Tibial artery (tissue), 4 donors: ENCODE data around the gene GABBR2.
"Not testable (repeated sequence)": the region's sequence is repeated elsewhere in the genome, so short reads cannot be mapped to it uniquely, and the experiment has no call there.

Experiments
- DNase-seq, 2 donors: peaks; one replicate each; pipeline ENCODE4 v3.0.0-alpha.2; 2019
- H3K27ac ChIP-seq, 2 donors: fragments of 200-600 bp; sonication (generic) in 1 of 2; 1 replicate in 1 of 2; 2 replicates in 1 of 2; pipeline ENCODE4 v1.5.1; 2018 to 2019; ENCODE audit warnings: mild to moderate bottlenecking in 1 of 2
- H3K27me3 ChIP-seq, 2 donors: fragments of 200-600 bp; sonication (generic) in 1 of 2; one replicate each; pipeline versions ENCODE4 v1.5.1 to v1.6.0; 2016 to 2019
- H3K36me3 ChIP-seq, 3 donors: fragments of 200-600 bp; sonication (generic) in 2 of 3; one replicate each; pipeline ENCODE4 v1.5.1; 2016 to 2019; ENCODE audit warnings: mild to moderate bottlenecking in 2 of 3
- H3K4me1 ChIP-seq, 4 donors: fragments of 200-600 bp; sonication (generic) in 2 of 4; 1 replicate in 3 of 4; 2 replicates in 1 of 4; pipeline ENCODE4 v1.5.1; 2016 to 2019
- H3K4me3 ChIP-seq, 2 donors: fragments of 200-600 bp; sonication (generic) in 1 of 2; 1 replicate in 1 of 2; 2 replicates in 1 of 2; pipeline ENCODE4 v1.5.1; 2018 to 2019; ENCODE audit warnings: mild to moderate bottlenecking in 2 of 2
- H3K9me3 ChIP-seq, 3 donors: fragments of 200-600 bp; sonication (generic) in 1 of 3; one replicate each; pipeline ENCODE4 v1.5.1; 2016 to 2019
- intact Hi-C: fragments of 100-400 bp; cut with DNase I; formaldehyde crosslinking; loops from one replicate; pipeline ENCODE4 v1.15.0; 2023; ENCODE audit warnings: low total_unique reads
- TF ChIP-seq, protein P1 (sequence below), 2 experiments: fragments of 200-600 bp in 1 of 2; fragments of 450-650 bp in 1 of 2; IDR thresholded peaks; one replicate each; pipeline ENCODE4 v1.5.1; 2017 to 2019; ENCODE audit warnings: antibody characterized with exemption in 2 of 2, mild to moderate bottlenecking in 1 of 2, moderate library complexity in 1 of 2

Gene GABBR2

DNA sequence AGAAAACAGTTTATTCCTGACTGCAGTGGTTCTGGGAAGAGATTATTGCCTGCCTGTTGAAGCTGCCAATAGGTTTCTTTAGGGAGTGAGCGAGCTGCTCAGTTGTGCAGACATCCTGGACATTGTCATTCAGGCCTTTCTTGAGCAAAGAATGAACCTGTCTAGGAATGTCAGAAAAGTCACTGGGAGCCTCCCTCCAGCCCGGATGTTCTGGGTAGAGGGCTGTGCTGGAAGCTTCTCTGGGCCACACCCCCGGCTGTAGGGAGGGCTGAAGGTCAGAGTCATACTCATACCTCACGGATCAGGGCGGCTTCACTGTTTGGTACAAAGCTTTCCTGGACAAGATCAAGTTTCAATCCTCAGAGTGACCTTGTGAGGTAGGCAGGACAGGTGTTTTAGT, 419.9 kb downstream of the GABBR2 start:
- Histone ChIP-seq H3K27ac (no peak overlapping the region), H3K27me3 (peaks cover 0 to 13% of the 10 kb centered on the region in 2 donors), H3K4me1 (no peaks in the 10 kb centered on the region), H3K4me3 (no peak overlapping the region), H3K36me3 (no peaks in the 10 kb centered on the region), H3K9me3 (no peaks in the 10 kb centered on the region)
- intact Hi-C loops = no loop called here
- DNase-seq = no peak
- TF ChIP-seq, protein P1, sequence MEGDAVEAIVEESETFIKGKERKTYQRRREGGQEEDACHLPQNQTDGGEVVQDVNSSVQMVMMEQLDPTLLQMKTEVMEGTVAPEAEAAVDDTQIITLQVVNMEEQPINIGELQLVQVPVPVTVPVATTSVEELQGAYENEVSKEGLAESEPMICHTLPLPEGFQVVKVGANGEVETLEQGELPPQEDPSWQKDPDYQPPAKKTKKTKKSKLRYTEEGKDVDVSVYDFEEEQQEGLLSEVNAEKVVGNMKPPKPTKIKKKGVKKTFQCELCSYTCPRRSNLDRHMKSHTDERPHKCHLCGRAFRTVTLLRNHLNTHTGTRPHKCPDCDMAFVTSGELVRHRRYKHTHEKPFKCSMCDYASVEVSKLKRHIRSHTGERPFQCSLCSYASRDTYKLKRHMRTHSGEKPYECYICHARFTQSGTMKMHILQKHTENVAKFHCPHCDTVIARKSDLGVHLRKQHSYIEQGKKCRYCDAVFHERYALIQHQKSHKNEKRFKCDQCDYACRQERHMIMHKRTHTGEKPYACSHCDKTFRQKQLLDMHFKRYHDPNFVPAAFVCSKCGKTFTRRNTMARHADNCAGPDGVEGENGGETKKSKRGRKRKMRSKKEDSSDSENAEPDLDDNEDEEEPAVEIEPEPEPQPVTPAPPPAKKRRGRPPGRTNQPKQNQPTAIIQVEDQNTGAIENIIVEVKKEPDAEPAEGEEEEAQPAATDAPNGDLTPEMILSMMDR (IDR thresholded peaks at IDR 0.05) = no peak

GRCh38 chr9:98287384-98287783, 421.4 kb downstream of the GABBR2 start:
- Histone ChIP-seq H3K4me1 (no peaks in the 10 kb centered on the region), H3K27me3 (peaks cover 0 to 13% of the 10 kb centered on the region in 2 donors), H3K36me3 (no peaks in the 10 kb centered on the region), H3K27ac (no peak overlapping the region), H3K9me3 (no peaks in the 10 kb centered on the region), H3K4me3 (no peak overlapping the region)
- intact Hi-C loops = no loop called here
- no peak for DNase-seq
- TF ChIP-seq, protein P1 (IDR thresholded peaks at IDR 0.05) = no peak

- DNase-seq = no peak
- no peak overlapping the region for H3K27ac ChIP-seq
These were observed 423.3 kb downstream of the GABBR2 start for GRCh38 chr9:98285446-98285845.

GRCh38 chr9:98284754-98285153, 424.0 kb downstream of the GABBR2 start:
- H3K36me3 ChIP-seq = no peaks in the 10 kb centered on the region
- TF ChIP-seq, protein P1 (IDR thresholded peaks at IDR 0.05) = no peak
- DNase-seq = no peak
- no peak overlapping the region for H3K4me3 ChIP-seq
- H3K4me1 ChIP-seq = no peaks in the 10 kb centered on the region
- no peak overlapping the region for H3K27ac ChIP-seq
- H3K27me3 ChIP-seq = peaks cover 0 to 18% of the 10 kb centered on the region in 2 donors
- no peaks in the 10 kb centered on the region for H3K9me3 ChIP-seq
- intact Hi-C loops = no loop called here

More at GRCh38 chr9:98285446-98285845, 423.3 kb downstream of the GABBR2 start:
- no peaks in the 10 kb centered on the region for H3K9me3 ChIP-seq
- H3K36me3 ChIP-seq = no peaks in the 10 kb centered on the region
- H3K4me1 ChIP-seq = no peaks in the 10 kb centered on the region
- peaks cover 0 to 13% of the 10 kb centered on the region in 2 donors for H3K27me3 ChIP-seq
- intact Hi-C loops = no loop called here
- TF ChIP-seq, protein P1 (IDR thresholded peaks at IDR 0.05) = no peak
- H3K4me3 ChIP-seq = no peak overlapping the region

GRCh38 chr9:98283143-98283542, 425.6 kb downstream of the GABBR2 start:
- H3K27me3 ChIP-seq = peaks cover 0 to 30% of the 10 kb centered on the region in 2 donors
- H3K9me3 ChIP-seq, DNase-seq, H3K4me3 ChIP-seq, H3K27ac ChIP-seq, H3K36me3 ChIP-seq, intact Hi-C loops, H3K4me1 ChIP-seq: not testable (repeated sequence)

DNA sequence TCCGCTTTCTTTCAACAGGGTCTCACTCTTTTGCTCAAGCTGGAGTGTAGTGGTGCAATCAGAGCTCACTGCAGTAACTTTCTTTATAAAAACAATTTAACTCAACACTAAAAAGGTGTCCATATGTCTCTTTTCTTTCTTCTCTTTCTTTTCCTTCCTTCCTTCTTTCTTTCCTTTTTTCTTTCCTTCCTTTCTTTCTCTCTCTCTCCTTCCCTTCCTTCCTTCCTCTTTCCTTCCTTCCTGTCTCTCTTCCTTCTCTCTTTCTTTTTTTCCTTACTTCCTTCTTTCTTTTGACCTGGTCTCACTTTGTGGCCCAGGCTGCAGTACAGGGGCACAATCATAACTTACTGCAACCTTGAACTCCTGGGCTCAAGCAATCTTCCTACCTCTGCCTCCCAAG, 427.5 kb downstream of the GABBR2 start:
- DNase-seq = no peak

More for the DNA sequence above, 427.5 kb downstream of the GABBR2 start:
- Histone ChIP-seq H3K27ac (no peak overlapping the region), H3K27me3 (peaks cover 0 to 27% of the 10 kb centered on the region in 2 donors), H3K9me3 (no peaks in the 10 kb centered on the region), H3K4me3 (no peak overlapping the region), H3K36me3 (no peaks in the 10 kb centered on the region), H3K4me1 (no peaks in the 10 kb centered on the region)
- intact Hi-C loops = no loop called here
- TF ChIP-seq, protein P1 (IDR thresholded peaks at IDR 0.05) = no peak
